GM23248 (cell line): ENCODE measurements around the gene LAPTM5. TPM values are rescaled to one million over a fixed set of nuclear protein-coding genes. Genes with fewer than 3 reads are reported as not detected.

Source experiments
- DNase-seq: peaks from one replicate; pipeline ENCODE4 v3.0.0-alpha.2; 2015
- H2AFZ ChIP-seq: fragments of 200-600 bp; sonication (generic); 2 replicates; pipeline ENCODE4 v1.6.1; 2016; ENCODE audit warnings: antibody characterized with exemption
- H3F3A ChIP-seq: fragments of 200-600 bp; sonication (generic); 2 replicates; pipeline ENCODE4 v1.6.1; 2016; ENCODE audit warnings: mild to moderate bottlenecking, antibody characterized with exemption, mixed run types; ENCODE audit not compliant: insufficient read depth
- H3K27ac ChIP-seq: fragments of 200-600 bp; sonication (generic); 2 replicates; pipeline ENCODE4 v1.5.1; 2016; ENCODE audit warnings: mild to moderate bottlenecking
- H3K27me3 ChIP-seq: fragments of 200-600 bp; sonication (generic); replicated peaks from 2 replicates; pipeline ENCODE4 v1.6.1; 2016; ENCODE audit warnings: mild to moderate bottlenecking; ENCODE audit not compliant: insufficient read depth
- H3K36me3 ChIP-seq: fragments of 200-600 bp; sonication (generic); 2 replicates; pipeline ENCODE4 v1.6.1; 2016; ENCODE audit warnings: low read depth, mild to moderate bottlenecking
- H3K4me1 ChIP-seq: fragments of 200-600 bp; sonication (generic); 2 replicates; pipeline ENCODE4 v1.6.1; 2016; ENCODE audit warnings: mild to moderate bottlenecking; ENCODE audit not compliant: insufficient read depth
- H3K4me2 ChIP-seq: fragments of 200-600 bp; sonication (generic); one replicate; pipeline ENCODE4 v1.6.1; 2016; ENCODE audit warnings: mild to moderate bottlenecking; ENCODE audit not compliant: unreplicated experiment
- H3K4me3 ChIP-seq: fragments of 200-600 bp; sonication (generic); 2 replicates; pipeline ENCODE4 v1.5.1; 2016; ENCODE audit warnings: mild to moderate bottlenecking
- H3K79me2 ChIP-seq: fragments of 200-600 bp; sonication (generic); 2 replicates; pipeline ENCODE4 v1.6.1; 2016; ENCODE audit warnings: mild to moderate bottlenecking; ENCODE audit not compliant: insufficient read depth
- H3K9ac ChIP-seq: fragments of 200-600 bp; sonication (generic); 2 replicates; pipeline ENCODE4 v1.6.1; 2016; ENCODE audit warnings: mild to moderate bottlenecking
- H3K9me2 ChIP-seq: fragments of 200-600 bp; sonication (generic); 2 replicates; pipeline ENCODE4 v1.6.1; 2016; ENCODE audit warnings: mixed run types, mild to moderate bottlenecking, moderate library complexity; ENCODE audit not compliant: insufficient read depth
- H3K9me3 ChIP-seq: fragments of 200-600 bp; sonication (generic); one replicate; pipeline ENCODE4 v1.6.1; 2017; ENCODE audit warnings: low read depth
- H4K20me1 ChIP-seq: fragments of 200-600 bp; sonication (generic); 2 replicates; pipeline ENCODE4 v1.6.0; 2016; ENCODE audit not compliant: insufficient read depth
- EZH2 ChIP-seq: fragments of 200-600 bp; sonication (generic); IDR thresholded peaks from 2 replicates; pipeline ENCODE4 v1.6.1; 2018; ENCODE audit warnings: antibody characterized with exemption, mild to moderate bottlenecking; ENCODE audit not compliant: insufficient read depth, poor library complexity, severe bottlenecking
- EZH2phosphoT487 ChIP-seq: fragments of 200-600 bp; sonication (generic); IDR thresholded peaks from 2 replicates; pipeline ENCODE4 v1.6.1; 2018; ENCODE audit warnings: antibody characterized with exemption, moderate library complexity, mild to moderate bottlenecking, low read depth; ENCODE audit not compliant: insufficient read depth
- WGBS, 2 experiments: methylation state at CpG; one replicate each; pipeline ENCODE4 v1.1.6; 2015 to 2017; ENCODE audit warnings: low lambda C conversion rate in 2 of 2, low coverage in 1 of 2; ENCODE audit errors: missing lambda C conversion rate in 2 of 2; 5-methylcytosine and 5-hydroxymethylcytosine counted together
- in situ Hi-C: fragments of 300-500 bp; cut with MboI; formaldehyde crosslinking; loops from 2 replicates; pipeline ENCODE4 v1.15.0; 2020
- polyA plus RNA-seq: library from polyadenylated mRNA; unstranded; fragments of >200 nt; fragmentation: Nextera tagmentation; extraction: Ambion mirVana; gene quantifications from 2 replicates; pipeline ENCODE4 v1.2.1, GENCODE V29; 2016
- total RNA-seq: library from RNA; depleted of rRNA; stranded (reverse); fragments of >200 nt; shearing (Covaris generic); gene quantifications from 2 replicates; pipeline ENCODE4 v1.2.3, GENCODE V29; 2014

Gene LAPTM5
- total and polyA plus RNA-seq, 2 experiments from 2014 or later: 0.36 TPM; not detected in 1

DNA sequence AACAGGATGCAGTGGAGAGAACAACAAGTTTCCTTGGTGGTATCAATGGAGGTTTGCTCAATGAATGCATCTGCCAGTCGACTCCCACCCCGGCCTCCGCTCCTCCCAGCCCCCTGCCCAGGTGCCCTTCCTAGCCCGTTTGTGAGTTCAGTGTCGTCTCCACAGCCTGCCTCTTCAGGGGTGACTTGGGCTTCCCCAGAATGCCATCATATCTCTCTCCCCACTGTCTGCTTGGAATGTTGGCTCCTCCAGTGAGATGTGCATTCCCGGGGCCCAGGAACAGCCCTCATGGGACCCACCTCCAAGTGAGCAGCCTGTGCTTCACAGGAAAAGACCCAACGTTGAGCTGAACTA lies 64.6 kb downstream of the LAPTM5 start:
- Histone ChIP-seq H3K27me3 (no peaks in the 10 kb centered on the region), H3K9ac (no peak overlapping the region), H3K79me2 (no peaks in the 10 kb centered on the region), H3K4me3 (no peak overlapping the region), H3K4me1 (peaks cover 8% of the 10 kb centered on the region), H3K9me3 (no peaks in the 10 kb centered on the region), H2AFZ (no peak overlapping the region), H3K36me3 (no peaks in the 10 kb centered on the region), H4K20me1 (no peaks in the 10 kb centered on the region), H3K27ac (no peak overlapping the region), H3F3A (0 out of 2 replicates have a peak, but pooled peaks cover 3% of the 10 kb centered on the region), H3K4me2 (no peak overlapping the region), H3K9me2 (no peaks in the 10 kb centered on the region)
- 63 to 75% methylated on average over 4 to 7 of the region's 7 CpGs for WGBS, 2 experiments
- TF ChIP-seq EZH2phosphoT487 (no peak), EZH2 (no peak)
- in situ Hi-C loops: no loop called here
- DNase-seq: no peak

DNA sequence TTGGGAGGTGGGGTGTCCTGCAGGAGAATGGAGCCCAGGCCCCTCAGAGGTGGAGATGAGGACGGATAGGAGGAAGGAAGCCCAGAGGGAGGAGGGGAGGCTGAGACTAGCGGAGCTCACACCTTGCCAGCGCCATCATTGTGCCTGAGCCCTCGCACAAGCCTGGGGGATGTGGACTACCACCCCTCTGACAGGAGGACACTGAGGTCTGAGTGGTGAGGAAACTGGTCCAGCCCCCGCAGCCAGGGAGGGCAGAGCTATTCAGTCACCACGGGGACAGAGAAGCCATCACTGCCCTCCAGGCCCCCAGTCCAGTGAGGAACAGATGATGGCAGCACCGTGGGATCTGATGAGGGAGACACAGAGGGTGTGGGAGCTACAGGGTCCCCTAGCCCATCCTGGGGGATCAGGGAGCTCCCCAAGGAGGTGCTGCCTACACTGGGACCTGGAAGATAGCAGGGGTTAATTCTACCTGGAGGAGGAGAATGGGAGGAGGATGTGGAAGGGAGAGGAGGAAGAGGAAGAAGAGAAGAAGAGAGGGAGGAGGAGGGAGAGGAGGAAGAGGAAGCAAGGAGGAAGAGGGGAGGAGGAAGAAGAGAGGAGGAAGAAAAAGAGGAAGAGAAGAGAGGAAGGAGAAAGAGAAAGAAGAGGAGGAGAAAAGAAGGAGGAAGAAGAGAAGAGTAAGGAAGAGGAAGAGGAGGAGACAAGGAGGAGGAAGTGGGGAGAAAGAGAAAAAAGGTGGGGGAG lies 65.2 kb downstream of the LAPTM5 start:
- H3K4me2 ChIP-seq: no peak overlapping the region
- H4K20me1 ChIP-seq: no peaks in the 10 kb centered on the region
- H3K79me2 ChIP-seq: no peaks in the 10 kb centered on the region
- no peak overlapping the region for H3K4me3 ChIP-seq
- in situ Hi-C loops: no loop called here
- WGBS, 2 experiments: 84 to 85% methylated on average over 7 of the region's 7 CpGs
- H3K9ac ChIP-seq: no peak overlapping the region
- no peak for DNase-seq
- H3K9me3 ChIP-seq: no peaks in the 10 kb centered on the region
- no peaks in the 10 kb centered on the region for H3K9me2 ChIP-seq
- no peaks in the 10 kb centered on the region for H3K36me3 ChIP-seq
- no peak for TF ChIP-seq EZH2phosphoT487
- no peak for TF ChIP-seq EZH2
- no peak overlapping the region for H2AFZ ChIP-seq
- no peak overlapping the region for H3K27ac ChIP-seq
- 0 out of 2 replicates have a peak, but pooled peaks cover 3% of the 10 kb centered on the region for H3F3A ChIP-seq
- no peaks in the 10 kb centered on the region for H3K27me3 ChIP-seq
- H3K4me1 ChIP-seq: peaks cover 7% of the 10 kb centered on the region; the same call in 1 of the 2 replicates

DNA sequence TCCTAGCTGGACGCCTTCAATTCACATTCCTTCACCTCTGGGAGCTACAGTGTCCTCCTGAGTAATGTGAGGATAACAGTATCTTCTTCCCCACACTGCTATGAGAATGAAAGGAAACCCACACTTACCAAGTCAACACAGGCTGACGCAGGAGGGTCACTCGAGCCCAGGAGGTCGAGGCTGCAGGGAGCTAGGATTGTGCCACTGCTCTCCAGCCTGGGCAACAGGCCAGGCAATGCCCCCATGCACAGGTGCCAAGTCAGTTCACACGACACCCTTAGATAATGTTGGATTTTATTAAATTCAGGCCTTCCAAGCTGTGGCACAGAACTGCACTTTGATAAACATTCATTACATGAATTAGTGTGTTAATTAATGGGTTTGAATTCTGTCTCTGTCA lies 66.1 kb downstream of the LAPTM5 start:
- WGBS, 2 experiments: 83 to 86% methylated on average over 5 of the region's 5 CpGs
- H3K4me2 ChIP-seq: no peak overlapping the region

DNA sequence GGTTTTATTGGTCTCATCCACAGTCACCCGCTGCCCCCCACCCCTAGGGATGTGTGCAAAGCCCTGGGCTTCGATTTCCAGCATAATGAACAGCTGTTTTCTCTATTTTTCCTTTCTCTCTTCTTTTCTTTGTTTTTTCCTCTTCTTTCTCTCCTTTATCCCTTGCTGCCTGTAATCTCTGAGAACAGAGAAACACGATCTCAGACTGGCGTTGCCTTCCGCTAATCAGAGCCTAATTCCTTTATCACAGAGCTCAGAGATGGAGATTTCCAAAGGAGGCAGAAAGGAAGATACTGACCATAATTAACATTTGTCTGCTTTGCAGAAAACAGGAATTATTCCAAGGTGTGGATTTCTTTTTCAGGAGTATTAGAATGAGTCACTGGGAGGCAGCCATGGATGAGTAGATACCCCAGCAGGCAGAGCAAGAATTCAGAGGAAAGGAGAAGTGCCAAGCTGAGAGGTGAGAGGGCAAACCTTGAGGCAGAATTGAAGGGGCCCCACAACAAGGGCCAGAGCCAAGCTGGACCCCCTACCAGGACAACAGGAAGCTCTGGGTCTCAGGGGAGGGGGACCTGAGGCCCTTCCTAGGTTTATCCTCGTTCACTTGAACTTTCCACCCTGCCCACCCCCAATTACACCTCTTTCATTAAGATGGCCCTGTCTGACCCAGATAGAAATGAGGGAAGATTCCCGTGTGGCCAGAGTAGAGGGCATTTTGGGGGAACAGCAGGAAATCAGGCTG lies 67.5 kb downstream of the LAPTM5 start:
- TF ChIP-seq EZH2phosphoT487 (no peak), EZH2 (no peak)
- in situ Hi-C loops: no loop called here
- 80 to 81% methylated on average over 7 of the region's 7 CpGs for WGBS, 2 experiments

More for the DNA sequence above, 66.1 kb downstream of the LAPTM5 start:
- no peak for DNase-seq
- H3K27me3 ChIP-seq: no peaks in the 10 kb centered on the region
- H2AFZ ChIP-seq: no peak overlapping the region
- H3K36me3 ChIP-seq: no peaks in the 10 kb centered on the region
- no peaks in the 10 kb centered on the region for H4K20me1 ChIP-seq
- H3K9me3 ChIP-seq: no peaks in the 10 kb centered on the region
- no peak overlapping the region for H3K27ac ChIP-seq
- no peak overlapping the region for H3K4me3 ChIP-seq
- TF ChIP-seq EZH2: no peak
- TF ChIP-seq EZH2phosphoT487: no peak
- H3K9me2 ChIP-seq: no peaks in the 10 kb centered on the region
- H3F3A ChIP-seq: 0 out of 2 replicates have a peak, but pooled peaks cover 3% of the 10 kb centered on the region
- peaks cover 7% of the 10 kb centered on the region; the same call in 1 of the 2 replicates for H3K4me1 ChIP-seq
- in situ Hi-C loops: no loop called here
- no peak overlapping the region for H3K9ac ChIP-seq
- no peaks in the 10 kb centered on the region for H3K79me2 ChIP-seq

More for the DNA sequence above, 67.5 kb downstream of the LAPTM5 start:
- Histone ChIP-seq H2AFZ (no peak overlapping the region), H3K4me1 (peaks cover 7% of the 10 kb centered on the region; the same call in 1 of the 2 replicates), H3K4me3 (no peak overlapping the region), H3K9ac (no peak overlapping the region), H3K27me3 (no peaks in the 10 kb centered on the region), H3K9me2 (no peaks in the 10 kb centered on the region), H4K20me1 (no peaks in the 10 kb centered on the region), H3K9me3 (no peaks in the 10 kb centered on the region), H3K79me2 (no peaks in the 10 kb centered on the region), H3F3A (0 out of 2 replicates have a peak, but pooled peaks cover 3% of the 10 kb centered on the region), H3K27ac (no peak overlapping the region), H3K36me3 (no peaks in the 10 kb centered on the region), H3K4me2 (no peak overlapping the region)
- peak; percentile 46 for DNase-seq
